Neural progenitor cell (in vitro differentiated cells): ENCODE data around the gene ATP8B4.

Experiments
- EZH2 ChIP-seq: fragments of 200-600 bp; sonication (generic); IDR thresholded peaks from 2 replicates; pipeline ENCODE4 v1.6.1; 2017; ENCODE audit warnings: antibody characterized with exemption, mild to moderate bottlenecking, moderate library complexity
- TF ChIP-seq, protein P1 (sequence below): fragments of 200-600 bp; sonication (generic); IDR thresholded peaks from 2 replicates; pipeline ENCODE4 v1.5.1; 2017; ENCODE audit warnings: antibody characterized with exemption, mild to moderate bottlenecking

DNA sequence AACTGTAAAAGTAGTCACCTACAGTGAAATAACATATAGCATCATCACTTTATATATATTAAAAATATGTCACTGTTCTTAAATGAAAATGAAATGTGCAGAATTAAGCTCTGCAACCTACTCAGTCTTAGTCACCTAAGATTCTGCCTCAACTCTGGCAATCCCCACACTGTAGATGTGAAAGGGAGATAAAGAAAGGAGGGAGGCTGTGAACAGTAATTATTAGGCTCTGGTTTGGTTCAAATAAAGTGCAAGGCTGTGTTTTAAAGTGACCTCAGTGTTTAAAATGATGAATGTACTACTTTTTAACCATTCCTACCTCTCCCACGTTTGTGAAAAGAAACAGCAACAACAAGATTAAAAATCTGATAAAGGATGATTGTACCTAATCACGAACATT, 72.2 kb downstream of the ATP8B4 start:
- TF ChIP-seq EZH2 = no peak
- TF ChIP-seq, protein P1, sequence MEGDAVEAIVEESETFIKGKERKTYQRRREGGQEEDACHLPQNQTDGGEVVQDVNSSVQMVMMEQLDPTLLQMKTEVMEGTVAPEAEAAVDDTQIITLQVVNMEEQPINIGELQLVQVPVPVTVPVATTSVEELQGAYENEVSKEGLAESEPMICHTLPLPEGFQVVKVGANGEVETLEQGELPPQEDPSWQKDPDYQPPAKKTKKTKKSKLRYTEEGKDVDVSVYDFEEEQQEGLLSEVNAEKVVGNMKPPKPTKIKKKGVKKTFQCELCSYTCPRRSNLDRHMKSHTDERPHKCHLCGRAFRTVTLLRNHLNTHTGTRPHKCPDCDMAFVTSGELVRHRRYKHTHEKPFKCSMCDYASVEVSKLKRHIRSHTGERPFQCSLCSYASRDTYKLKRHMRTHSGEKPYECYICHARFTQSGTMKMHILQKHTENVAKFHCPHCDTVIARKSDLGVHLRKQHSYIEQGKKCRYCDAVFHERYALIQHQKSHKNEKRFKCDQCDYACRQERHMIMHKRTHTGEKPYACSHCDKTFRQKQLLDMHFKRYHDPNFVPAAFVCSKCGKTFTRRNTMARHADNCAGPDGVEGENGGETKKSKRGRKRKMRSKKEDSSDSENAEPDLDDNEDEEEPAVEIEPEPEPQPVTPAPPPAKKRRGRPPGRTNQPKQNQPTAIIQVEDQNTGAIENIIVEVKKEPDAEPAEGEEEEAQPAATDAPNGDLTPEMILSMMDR = no peak
